MCF 10A (cell line): ENCODE measurements around the gene EXOC6B. TPM values are rescaled to one million over a fixed set of nuclear protein-coding genes. Genes with fewer than 3 reads are reported as not detected.

Experiments
- BruUV-seq: library from RNA; stranded (reverse); fragments of 400-500 nt; replicated peaks from 2 replicates; lab custom pipeline; 2021; lab: Mats Ljungman, UMichigan
- CTCF ChIA-PET: fragments of 300-600 bp; sonication (Branson Sonifier 250); formaldehyde crosslinking; extraction: SDS; loops from one replicate; lab custom pipeline; 2021; ENCODE audit warnings: antibody characterized with exemption, inconsistent platforms; lab: Yijun Ruan, JAX
- POLR2A ChIA-PET: fragments of 300-600, 350-650 bp; sonication (Branson Sonifier 250); formaldehyde crosslinking; extraction: SDS; loops from one replicate; lab custom pipeline; 2020; ENCODE audit warnings: antibody characterized with exemption, inconsistent platforms; lab: Yijun Ruan, JAX
- DNase-seq: peaks from one replicate; pipeline ENCODE4 v3.0.0-alpha.2; 2018; ENCODE audit not compliant: unreplicated experiment
- H3K27ac Mint-ChIP-seq: one replicate; pipeline ENCODE4 v1.8.0; 2022; ENCODE audit warnings: mild to moderate bottlenecking, low read depth, mixed read lengths; ENCODE audit not compliant: unreplicated experiment
- H3K27me3 Mint-ChIP-seq: one replicate; pipeline ENCODE4 v1.8.0; 2022; ENCODE audit warnings: mixed read lengths; ENCODE audit not compliant: insufficient read depth, unreplicated experiment
- H3K36me3 Mint-ChIP-seq: one replicate; pipeline ENCODE4 v1.8.0; 2022; ENCODE audit warnings: mild to moderate bottlenecking, moderate library complexity, mixed read lengths; ENCODE audit not compliant: insufficient read depth, unreplicated experiment
- H3K4me1 Mint-ChIP-seq: one replicate; pipeline ENCODE4 v1.8.0; 2022; ENCODE audit warnings: mixed read lengths; ENCODE audit not compliant: insufficient read depth, unreplicated experiment
- H3K4me3 Mint-ChIP-seq: one replicate; pipeline ENCODE4 v1.8.0; 2022; ENCODE audit warnings: mild to moderate bottlenecking, moderate library complexity, mixed read lengths; ENCODE audit not compliant: unreplicated experiment
- H3K9me3 Mint-ChIP-seq: one replicate; pipeline ENCODE4 v1.8.0; 2022; ENCODE audit warnings: mixed read lengths; ENCODE audit not compliant: unreplicated experiment
- intact Hi-C: fragments of 100-400 bp; cut with micrococcal nuclease; formaldehyde crosslinking; loops from 2 replicates; pipeline ENCODE4 v1.14.1; 2022
- total RNA-seq: library from RNA; stranded (reverse); gene quantifications from 2 replicates; pipeline ENCODE4 v1.2.3, GENCODE V29; 2022
- TF ChIP-seq, protein P1 (sequence below): fragments of 200-600 bp; IDR thresholded peaks from one replicate; pipeline ENCODE4 v1.8.0; 2022; ENCODE audit warnings: antibody characterized with exemption, mild to moderate bottlenecking; ENCODE audit not compliant: unreplicated experiment

EXOC6B gene
- total RNA-seq, 1 experiment from 2014 or later = 24.7 TPM

DNA sequence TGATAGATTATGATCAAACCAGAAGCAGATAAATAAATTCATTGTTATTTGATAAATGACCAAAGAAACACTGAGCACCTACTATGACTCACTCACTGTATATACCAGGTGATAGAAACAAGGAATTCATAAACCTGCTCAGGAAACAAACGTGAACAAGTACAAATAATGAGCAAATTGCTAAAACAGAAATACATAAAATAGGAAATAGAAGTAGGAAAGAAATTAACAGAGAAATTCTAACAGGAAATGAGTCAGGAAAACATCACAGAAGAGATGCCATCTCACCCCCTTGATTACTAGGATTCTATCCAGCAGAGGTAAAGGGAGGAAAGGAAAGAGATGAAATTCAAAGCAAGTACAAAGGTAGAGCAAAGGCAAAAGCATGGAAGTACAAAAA is 31.3 kb downstream of the EXOC6B start:
- H3K27ac Mint-ChIP-seq = peak overlapping the region; percentile 71
- POLR2A ChIA-PET = interaction anchor here (1.1 kb wide), 1 partner anchor 30 kb away, joined by 5 read pairs; no protein-coding TSS in a partner anchor
- no peaks in the 10 kb centered on the region for H3K27me3 Mint-ChIP-seq
- CTCF ChIA-PET = interaction anchor here (0.6 to 4.4 kb wide), 3 partner anchors 9 to 67 kb away, joined by 3 to 26 read pairs (median 6); no protein-coding TSS in a partner anchor
- BruUV-seq = no TSS peak
- no peak for DNase-seq
- peaks cover 15% of the 10 kb centered on the region for H3K4me1 Mint-ChIP-seq
- TF ChIP-seq, protein P1, sequence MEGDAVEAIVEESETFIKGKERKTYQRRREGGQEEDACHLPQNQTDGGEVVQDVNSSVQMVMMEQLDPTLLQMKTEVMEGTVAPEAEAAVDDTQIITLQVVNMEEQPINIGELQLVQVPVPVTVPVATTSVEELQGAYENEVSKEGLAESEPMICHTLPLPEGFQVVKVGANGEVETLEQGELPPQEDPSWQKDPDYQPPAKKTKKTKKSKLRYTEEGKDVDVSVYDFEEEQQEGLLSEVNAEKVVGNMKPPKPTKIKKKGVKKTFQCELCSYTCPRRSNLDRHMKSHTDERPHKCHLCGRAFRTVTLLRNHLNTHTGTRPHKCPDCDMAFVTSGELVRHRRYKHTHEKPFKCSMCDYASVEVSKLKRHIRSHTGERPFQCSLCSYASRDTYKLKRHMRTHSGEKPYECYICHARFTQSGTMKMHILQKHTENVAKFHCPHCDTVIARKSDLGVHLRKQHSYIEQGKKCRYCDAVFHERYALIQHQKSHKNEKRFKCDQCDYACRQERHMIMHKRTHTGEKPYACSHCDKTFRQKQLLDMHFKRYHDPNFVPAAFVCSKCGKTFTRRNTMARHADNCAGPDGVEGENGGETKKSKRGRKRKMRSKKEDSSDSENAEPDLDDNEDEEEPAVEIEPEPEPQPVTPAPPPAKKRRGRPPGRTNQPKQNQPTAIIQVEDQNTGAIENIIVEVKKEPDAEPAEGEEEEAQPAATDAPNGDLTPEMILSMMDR = no peak
- no peaks in the 10 kb centered on the region for H3K9me3 Mint-ChIP-seq
- intact Hi-C loops = no loop called here
- H3K36me3 Mint-ChIP-seq = no peaks in the 10 kb centered on the region
- no peak overlapping the region for H3K4me3 Mint-ChIP-seq

DNA sequence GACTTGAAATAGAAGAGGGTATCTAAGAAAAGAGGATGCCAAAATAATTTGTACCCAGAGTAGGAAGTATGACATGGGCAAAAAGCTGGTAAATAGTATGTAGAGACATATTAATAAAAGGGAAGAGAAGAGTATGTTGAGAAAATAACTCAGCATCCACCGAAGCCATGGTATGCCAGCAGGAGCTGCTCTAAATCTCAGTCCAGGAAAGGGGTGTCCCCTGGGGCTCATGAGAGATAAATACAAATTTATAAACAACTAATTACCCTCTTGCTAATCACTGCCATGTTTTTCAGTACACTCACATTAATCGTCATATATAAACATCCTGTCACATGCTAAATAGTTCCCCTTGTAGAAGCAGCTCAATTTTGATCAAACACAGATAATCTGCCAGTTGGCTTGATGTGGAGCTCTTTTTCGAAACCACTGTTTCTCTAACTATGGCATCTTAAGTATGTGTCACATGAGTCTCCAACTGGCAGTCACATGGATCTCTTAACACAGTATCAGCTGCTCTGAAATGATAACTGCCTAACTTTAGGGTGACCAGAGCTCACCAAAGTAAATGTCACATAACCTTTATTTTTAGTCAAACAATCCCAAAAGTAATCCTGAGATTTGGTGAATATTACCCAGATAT is 31.9 kb downstream of the EXOC6B start:
- DNase-seq = no peak
- TF ChIP-seq, protein P1 = no peak
- H3K9me3 Mint-ChIP-seq = no peaks in the 10 kb centered on the region
- intact Hi-C loops = no loop called here
- POLR2A ChIA-PET = interaction anchor here (0.8 to 1.1 kb wide), 3 partner anchors 9 to 69 kb away, joined by 3 to 5 read pairs (median 3); no protein-coding TSS in a partner anchor
- no peak overlapping the region for H3K4me3 Mint-ChIP-seq
- CTCF ChIA-PET = interaction anchor here (0.6 to 4.4 kb wide), 6 partner anchors 9 to 69 kb away, joined by 3 to 26 read pairs (median 3); no protein-coding TSS in a partner anchor
- no peaks in the 10 kb centered on the region for H3K36me3 Mint-ChIP-seq
- no peaks in the 10 kb centered on the region for H3K27me3 Mint-ChIP-seq
- peak overlapping the region; percentile 71 for H3K27ac Mint-ChIP-seq
- peaks cover 22% of the 10 kb centered on the region for H3K4me1 Mint-ChIP-seq
- BruUV-seq = no TSS peak

DNA sequence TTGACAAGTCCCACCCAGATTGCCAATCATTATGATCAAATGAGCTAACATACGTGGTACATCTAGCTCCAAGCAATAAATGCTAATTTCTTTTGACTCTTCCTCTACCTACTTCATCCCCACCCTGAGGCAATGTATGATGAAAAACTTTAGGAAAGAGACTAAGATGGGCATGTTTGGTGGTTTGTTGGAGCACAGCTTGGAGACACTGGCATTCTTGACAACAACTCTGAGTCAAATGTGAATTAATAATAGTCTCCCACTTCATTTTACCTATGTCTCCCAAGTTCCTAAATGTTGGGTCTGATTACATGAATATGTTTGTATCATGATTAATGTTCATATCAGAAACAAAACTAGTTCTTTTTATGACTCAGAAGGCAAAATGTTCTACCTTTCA is 36.6 kb downstream of the EXOC6B start:
- ChIA-PET CTCF (interaction anchor here (1.1 to 1.9 kb wide), 3 partner anchors 24 to 70 kb away, joined by 6 to 12 read pairs (median 11); no protein-coding TSS in a partner anchor), POLR2A (interaction anchor here (0.6 to 1.8 kb wide), 7 partner anchors 9 to 444 kb away, joined by 3 to 12 read pairs (median 4); no protein-coding TSS in a partner anchor)
- intact Hi-C loops = no loop called here
- Mint-ChIP-seq H3K36me3 (no peaks in the 10 kb centered on the region), H3K27me3 (no peaks in the 10 kb centered on the region), H3K27ac (peak overlapping the region; percentile 5), H3K4me1 (peaks cover 17% of the 10 kb centered on the region), H3K4me3 (no peak overlapping the region), H3K9me3 (no peaks in the 10 kb centered on the region)
- DNase-seq = no peak
- TF ChIP-seq, protein P1 = no peak
- no TSS peak for BruUV-seq

DNA sequence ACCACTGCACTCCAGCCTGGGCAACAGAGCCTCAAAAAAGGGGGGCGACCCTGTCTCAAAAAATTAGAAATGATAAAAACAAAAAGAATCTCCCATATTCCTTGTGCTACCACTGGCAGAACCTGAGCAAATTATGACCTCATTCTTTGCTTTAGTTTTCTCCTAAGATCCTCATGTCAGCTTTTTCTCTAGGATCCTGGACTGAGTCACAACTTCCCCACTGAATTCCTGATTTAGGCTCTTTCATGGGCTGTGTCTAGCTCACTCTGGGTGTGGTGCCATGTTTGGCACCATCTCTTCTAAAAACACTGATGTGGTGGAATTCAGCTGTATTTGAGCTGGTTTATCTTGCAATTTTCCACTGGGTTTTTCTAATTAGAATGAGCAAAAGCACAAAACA is 37.1 kb downstream of the EXOC6B start:
- intact Hi-C loops = no loop called here
- Mint-ChIP-seq H3K9me3 (no peaks in the 10 kb centered on the region), H3K36me3 (no peaks in the 10 kb centered on the region), H3K4me1 (peaks cover 12% of the 10 kb centered on the region), H3K27ac (peak overlapping the region; percentile 5), H3K4me3 (no peak overlapping the region), H3K27me3 (no peaks in the 10 kb centered on the region)
- peak; percentile 26 for DNase-seq
- no TSS peak for BruUV-seq
- TF ChIP-seq, protein P1 = no peak
- ChIA-PET CTCF (interaction anchor here (1.1 to 1.9 kb wide), 4 partner anchors 11 to 71 kb away, joined by 3 to 12 read pairs (median 8); no protein-coding TSS in a partner anchor), POLR2A (interaction anchor here (0.6 to 1.8 kb wide), 8 partner anchors 9 to 444 kb away, joined by 3 to 12 read pairs (median 4); partner anchors contain the start of gene RAB11FIP5)
